Measurements from ENCODE around the gene CXCL14.

The CXCL14 gene

DNA sequence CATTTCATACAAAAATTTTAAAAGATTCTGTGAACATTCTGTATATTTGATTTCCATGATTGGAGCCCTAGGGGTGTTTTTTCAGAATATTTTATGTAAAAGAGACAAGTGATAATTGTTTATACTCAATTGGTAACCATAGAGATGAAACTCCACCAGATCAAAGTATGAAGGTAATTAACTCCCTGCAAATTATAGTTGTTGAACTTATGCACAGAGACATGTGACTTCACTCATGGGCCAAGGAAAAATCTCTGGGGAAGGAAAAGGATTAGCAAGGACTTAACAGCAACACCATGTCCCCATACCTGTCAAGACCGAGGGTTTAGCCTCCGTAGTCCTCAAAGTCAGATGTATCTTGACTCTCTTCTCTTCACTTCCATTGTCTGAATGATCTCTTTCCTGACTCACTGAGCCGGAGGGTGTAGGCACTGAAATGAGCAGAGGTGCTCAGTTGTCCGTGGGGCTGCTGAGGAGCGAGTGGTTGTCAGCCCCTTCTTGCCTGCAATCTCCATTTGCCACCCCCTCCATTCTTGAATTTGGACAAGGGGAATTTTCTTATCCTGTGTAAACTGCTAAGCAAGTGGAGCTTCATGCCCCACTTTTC is 17.5 kb upstream of the CXCL14 start:
- no peak for DNase-seq

DNA sequence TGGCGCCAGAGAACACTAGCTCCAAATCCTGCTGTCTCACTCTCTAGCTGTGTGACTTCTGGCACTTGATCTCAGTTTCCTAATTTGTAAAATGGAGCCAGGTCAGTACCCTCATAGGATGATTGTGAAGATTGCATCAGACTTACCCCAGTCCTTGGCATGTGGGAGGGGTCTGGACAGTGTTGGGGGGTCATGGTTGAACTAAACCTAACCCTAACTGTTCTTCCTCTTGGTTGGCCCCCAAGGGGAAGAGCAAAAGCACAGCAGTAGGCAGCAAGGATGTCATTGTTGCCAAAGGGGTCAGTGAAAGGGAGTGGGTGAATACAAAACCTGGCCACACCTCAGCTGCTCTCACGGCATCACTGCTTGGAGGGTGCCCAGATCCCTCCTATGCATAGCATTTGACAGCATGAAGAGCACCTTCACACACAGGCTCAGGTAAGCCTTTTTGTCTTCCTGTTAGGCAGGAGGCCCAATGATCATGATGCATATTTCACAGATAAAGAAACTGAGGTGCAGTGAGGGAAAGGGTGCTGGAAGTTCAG is 15.7 kb upstream of the CXCL14 start:
- DNase-seq, result no peak

DNA sequence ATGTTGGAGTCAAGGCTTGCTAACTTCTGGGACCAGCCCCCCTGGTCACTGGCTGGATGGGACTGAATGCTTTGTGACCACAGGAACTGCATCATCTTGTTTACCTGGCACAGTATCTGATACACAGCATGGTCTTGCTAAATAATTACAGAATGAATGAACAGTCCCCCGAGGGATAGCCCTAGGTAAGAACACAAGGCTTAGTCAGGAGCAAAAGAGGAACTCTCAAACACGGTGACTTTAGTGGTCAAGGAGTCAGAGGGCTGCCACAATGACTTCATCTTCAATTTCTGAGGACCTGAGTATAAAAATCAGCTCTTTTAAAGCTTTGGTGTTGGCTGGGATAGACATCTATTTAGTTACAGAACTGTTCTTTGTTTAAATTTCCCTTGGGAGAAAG is 15.1 kb upstream of the CXCL14 start:
- DNase-seq, result no peak

DNA sequence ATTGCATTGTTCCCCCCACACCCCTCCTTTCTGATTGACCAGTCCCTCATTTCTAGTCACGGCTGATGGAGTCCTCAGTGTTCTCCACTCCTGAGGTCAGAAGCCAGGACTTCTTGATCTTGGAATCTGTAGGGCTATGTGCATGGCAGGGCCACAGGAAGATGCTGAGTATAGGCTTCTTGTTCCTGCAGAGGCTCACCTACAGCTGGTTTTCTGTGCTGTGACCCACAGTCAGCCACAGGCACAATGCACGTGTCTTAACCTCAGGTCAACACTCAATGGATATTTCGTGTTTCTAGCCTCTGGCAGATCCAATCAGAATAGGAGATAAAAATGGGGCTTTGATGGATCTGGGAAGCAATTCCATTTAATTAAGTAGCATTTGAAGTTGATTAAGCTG is 14.3 kb upstream of the CXCL14 start:
- no peak for DNase-seq

DNA sequence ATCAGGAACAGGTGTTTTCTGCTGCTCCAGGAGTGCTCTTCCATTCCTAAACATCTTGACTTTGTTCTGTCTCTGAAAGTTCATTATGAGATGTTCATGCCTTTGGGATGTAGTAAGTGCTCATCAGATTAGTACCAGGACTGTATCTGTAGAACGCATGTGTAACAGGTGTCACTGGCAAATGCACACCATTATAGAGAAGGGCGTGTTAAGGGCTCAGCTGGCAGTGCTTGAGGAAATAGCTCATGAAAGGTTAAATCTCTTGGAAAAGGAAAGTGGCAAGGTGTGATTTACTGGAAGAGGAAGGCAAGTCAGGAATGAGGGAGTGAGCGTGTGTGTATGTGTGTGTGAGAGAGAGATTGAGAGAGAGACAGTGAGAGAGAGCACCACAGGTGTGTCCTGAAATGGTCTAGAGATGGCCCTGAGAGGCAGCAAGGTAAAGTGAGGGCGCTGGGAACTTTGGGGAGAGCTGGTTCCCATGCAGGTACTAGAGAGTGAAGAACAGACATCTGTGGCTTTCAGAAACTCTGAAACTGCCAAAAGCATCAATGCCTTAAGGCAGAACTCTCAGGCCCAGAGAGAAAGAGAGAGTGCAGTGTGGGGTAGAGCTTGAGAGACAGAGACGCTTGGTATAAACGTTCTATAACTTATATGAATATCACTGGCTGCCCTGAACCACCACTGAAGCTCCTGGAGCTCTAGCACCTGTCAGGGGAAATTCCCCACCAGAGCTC is 13.7 kb upstream of the CXCL14 start:
- no peak for DNase-seq

DNA sequence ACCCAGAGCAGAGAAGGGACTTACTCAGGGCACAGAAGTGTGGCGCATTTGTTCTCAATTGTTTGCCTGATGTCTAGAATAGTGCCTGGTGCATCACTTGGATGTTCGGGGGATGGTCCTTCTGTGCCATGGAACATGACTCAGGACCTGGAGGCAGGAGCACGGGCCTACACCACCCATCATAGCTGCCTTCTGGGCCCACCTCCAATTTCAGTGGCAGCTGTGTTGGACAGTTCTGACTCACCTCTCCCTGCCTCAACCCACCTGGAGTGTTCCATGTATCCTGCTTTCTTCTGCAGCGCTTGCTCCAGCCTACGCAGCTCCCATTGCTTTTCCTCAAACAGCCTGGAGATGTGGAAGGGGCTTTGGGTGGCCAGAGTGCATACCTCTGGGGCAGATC is 12.5 kb upstream of the CXCL14 start:
- DNase-seq, result no peak

DNA sequence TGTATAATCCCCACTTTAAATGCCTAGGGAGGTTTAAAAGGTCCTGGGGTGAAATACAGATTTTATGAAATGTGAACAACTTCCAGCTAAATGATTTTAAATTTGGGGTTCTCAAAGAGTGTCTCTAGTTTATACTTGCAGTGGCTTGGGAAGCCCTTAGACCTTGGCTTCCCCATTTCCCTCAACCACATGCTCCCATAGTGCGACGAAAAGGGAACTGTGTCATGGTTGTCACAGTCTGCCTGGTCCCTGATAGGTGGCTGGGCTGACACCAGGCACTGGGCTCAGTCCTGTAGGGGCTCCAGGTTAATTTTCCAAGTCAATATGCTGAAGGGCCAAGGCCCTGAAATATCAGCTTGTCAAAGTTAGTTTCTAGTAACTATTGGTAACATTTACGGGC is 10.4 kb upstream of the CXCL14 start:
- DNase-seq, result no peak

DNA sequence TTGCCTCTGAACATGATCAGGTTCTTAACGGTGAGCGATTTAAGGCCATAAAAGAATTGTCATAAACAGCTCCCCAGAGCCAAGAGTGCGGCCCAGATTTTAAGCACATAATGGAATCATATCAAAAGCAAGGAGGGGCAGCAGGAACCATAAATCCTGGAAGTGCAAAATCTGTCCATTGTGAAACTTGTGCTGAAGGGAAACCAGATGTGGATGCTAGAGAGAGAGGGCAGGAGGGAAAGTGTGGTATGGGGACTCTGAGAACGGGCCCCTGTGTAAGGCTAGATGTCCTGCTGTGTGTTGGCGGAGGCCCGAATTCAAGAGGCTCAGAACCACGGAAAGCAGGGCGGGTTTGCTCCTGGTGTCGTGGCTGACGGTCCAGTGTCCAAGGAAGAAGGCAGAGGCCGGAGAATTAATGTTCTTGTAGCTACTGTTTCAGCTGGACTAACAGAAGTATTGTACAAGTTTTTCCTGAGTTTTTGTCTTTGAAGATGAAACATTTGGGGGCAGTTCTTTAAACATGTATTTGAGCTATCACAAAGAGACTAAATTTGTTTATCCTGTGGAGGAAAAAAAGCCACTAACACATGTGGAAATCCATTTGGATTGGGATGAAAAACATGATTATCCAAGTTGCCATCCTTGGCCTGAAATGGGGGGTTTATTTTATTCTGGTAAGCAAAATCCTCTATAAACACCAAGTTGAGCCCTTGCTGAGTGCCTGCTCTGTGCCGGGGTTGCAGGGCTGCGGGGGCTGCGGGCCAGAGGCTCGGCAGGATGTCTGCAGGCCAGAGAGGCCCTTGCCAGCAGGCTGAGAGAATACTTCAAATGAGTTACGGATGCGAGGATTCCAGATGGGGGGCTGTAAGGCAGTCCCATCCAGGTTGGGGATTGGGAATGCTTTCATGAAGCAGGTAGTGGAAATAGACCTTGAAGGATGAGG is 9.2 kb upstream of the CXCL14 start:
- no peak for DNase-seq

DNA sequence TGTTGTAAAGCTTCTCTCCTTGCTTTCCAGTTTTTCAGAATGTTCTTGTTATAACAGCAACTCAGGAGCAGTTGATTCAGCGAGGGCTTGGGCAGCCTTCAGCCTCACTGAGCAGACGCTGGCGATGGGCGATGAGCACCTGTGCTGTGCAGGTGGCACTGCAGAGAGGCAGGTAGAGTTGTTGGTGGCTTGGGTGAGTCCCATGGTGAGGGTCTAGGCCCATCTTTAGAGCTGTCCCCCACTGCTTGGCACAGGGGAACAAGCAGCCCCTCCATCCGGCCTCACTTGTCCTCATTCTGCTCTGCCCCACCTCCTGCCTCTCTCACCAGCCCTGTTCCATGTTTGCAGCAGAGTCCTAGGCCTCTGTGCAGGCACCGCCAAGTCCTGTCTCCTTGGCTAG is 6.1 kb upstream of the CXCL14 start:
- DNase-seq, result no peak

DNA sequence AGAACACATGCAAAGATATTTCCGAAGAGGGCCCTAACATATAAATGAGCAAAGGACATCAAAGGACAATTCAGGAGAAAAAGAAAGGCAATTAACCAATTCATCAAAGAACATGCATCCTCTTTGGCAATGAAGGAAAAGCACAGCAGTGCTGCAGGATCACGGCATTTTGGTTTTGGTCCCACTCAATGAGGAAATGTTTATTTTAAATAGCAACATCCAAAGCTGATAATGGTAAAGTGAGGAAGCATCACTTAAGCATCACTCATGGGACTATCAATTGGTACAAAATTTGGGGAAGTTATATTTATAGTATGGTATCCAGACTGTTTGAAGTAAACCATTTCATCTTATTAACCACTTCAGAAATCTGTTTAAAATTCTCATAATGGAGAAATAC is 5.5 kb upstream of the CXCL14 start:
- no peak for DNase-seq

DNA sequence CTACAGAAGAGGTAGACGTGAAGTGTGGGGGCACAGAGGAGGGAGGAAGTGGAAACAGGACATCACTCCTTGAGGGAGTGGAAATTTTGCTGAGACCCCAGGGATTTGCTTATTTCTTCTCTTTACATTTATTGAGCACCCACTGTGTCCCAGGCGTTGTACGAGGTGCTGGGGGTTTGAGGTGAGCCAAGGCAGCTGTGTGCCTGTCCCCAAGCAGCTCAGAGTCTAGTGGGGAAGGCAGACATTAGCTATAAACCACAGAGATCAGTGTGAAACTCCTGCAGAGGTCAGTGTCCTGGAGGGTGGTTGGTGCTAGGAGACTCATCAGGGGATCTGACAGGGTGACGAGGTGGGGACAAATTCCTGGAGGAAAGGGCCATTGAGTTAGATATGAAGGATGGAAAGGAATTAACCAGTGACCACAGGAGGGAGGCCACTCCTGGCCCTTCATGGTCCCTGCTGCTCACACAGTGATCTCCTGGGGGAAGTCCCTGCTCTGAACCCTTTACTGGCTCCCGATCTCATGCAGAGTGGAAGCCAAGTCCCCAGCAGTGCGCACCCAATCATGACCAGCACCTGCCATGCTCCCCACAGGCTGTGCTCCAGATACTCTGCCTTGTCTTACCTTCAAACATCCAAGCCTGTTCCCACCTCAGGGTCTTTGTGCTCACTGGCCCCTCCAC is 3.4 kb upstream of the CXCL14 start:
- DNase-seq, result no peak

DNA sequence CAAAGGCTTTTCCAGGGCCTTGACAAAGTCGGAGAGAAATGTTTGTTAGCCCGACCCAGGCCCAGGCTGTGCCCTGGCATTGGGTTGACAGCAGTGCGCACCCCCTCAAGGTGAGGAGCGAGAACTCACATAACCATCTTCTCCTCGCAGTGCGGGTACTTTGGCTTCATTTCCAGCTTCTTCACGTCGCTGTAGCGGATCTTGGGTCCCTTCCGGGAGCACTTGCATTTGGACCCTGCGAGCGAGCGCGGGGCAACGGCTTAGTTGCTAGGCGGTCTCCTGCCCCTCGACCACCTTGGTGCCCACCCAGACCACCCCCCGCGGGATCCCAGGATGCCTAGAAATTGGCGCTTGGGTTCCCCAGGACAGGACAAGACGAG is 496 bp downstream of the CXCL14 start:
- no peak for DNase-seq

DNA sequence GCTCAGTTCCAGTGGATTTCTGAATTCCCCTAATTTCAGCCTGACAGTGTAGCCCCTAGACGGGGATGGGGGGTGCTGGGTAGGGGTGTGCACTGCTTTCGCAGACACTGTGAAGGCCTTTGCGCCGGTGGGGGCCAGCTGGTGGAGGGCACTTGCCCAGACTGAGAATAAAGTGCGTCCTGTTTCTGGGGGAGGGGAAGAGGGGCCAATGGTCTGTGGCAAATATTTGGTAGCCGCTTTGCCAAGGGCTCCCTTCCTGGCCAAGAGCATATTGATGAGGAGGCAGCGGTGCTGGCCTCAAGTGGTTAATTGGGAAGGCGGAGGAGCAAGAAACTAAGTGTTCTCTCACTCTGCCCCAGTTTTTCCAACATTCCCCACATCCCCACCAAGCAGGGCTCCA is 1.4 kb downstream of the CXCL14 start:
- no peak for DNase-seq

DNA sequence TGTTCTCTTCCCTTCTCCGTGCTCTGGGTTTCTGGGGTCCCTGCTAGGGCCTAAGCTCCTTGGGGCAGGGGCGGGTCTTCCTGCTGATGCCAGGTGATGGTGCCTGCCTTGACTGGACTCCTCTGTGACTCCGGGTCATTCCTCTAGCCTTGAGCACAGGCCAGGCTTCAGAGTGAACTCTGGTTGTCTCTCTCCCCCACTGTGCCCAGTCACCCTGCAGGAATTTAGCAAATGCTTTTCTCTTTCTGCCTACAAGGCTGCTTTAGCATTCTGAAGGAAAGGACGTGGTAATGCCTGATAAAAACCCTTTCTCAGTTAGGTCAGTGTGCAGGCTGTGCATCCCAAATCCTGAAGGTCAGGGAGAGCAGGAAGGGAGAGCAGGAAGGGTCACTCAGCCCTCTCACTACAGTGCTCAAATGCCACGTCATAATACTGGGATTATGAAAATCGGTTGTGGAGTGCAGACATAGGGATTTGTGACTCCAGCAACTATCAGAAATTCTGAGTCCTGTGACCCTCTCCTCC is 2.7 kb downstream of the CXCL14 start:
- DNase-seq, result no peak

DNA sequence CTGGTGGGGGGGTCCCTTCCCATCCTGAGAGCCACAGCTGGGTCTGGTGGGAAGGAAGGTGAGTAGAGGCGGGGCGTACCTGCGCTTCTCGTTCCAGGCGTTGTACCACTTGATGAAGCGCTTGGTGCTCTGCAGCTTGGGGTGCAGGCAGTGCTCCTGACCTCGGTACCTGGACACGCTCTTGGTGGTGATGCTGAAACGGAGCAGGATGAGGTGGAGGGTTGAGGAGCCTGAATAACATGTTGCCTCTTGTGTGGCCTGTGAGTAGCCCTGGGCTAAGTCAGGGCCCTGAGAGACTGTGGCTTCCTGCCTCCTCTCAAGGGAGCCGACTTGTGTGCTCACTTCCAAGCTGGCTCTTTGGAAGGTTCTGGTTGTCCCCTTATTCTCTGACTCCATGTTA is 4.3 kb downstream of the CXCL14 start:
- DNase-seq, result no peak

DNA sequence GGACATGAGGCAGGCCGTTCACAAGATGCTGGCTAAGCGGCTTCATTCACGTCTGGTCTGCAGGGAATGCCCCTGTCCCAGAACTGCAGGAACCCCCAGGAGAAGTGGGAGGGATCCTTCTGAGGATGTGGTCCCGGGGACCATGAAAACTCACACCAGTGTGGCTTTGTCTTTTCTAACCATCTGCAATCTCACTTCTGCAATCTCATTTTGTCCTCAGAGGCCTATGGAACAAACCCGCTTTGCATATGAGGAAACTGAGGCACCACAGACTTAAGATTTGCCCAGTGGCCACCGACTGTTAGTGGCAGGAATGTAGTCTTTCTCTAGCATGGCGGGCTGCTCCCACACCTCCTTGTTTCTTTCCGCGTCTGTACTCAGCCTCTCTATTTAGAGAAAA is 6.9 kb downstream of the CXCL14 start:
- no peak for DNase-seq

DNA sequence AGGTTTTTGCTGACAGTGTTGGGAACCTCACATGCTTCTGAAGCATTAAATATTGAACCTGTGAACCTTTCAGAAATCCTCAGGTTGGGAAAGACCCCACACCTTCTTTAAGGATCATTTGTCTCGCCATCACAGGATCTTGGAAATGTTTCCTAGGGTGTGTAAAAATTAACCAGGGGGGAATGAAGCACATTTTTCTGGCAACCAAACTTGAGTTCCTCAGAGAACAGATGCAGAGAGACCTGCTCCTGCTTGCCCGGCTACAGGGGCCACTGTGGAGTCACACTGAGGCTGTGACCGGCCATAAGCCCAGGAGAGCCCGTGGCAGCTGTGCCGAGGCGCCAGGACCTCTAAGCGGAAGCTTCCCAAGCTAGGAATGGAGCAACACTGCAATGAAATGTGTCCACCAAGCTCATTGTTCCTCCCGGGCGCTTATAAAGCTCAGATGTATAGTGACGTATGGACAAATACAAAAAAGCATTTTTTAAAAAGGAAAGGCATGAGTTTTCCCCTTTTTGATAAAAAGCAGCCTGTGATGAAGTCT is 7.7 kb downstream of the CXCL14 start:
- DNase-seq, result no peak

DNA sequence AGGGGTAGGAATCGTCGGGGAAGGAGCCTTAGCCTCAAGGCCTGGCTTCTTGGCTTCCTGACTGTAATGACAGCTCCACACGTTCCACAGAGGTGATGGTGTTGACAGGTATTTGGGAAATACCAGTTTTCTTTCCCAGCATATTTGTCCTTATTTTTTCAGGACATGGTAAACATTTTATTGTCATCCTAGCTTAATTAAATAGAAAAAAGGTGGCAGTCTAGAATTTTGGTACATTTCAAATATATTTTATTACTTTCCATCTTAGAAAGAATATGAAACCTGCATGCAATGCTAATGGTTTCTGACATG is 8.4 kb downstream of the CXCL14 start:
- DNase-seq, result no peak

DNA sequence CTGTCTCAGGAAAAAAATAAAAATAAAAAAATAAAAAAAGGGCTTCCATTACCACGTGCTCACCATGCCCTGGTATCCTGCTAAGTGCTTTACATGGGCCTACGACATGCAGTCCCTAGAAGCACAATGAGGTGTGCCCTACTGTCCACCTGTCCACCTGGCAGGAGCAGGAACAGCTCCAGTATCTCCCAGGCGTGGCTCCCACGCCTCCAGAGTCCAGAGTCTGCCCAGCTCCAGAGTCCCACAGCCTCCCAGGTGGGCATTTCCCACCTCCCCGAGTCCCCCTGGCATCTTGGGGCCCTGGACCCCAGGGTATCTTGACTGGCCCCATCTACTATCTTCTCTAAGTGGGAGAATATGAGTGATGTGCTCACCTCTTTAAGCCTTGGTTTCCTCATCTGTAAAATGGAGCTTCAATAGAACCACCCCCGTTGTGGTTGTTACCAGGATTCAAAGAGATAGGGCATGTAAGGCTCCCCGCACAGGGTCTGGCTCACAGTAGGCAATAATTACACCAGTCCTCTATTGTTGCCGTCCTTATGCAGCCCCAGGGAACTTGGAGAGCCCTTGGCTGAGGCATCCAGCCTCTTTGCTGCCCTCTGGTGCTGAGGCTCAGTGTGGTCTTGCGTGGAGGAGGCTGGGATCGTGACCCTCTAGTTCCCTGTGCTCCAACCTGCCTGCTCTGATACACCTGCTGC is 8.9 kb downstream of the CXCL14 start:
- DNase-seq, result no peak

DNA sequence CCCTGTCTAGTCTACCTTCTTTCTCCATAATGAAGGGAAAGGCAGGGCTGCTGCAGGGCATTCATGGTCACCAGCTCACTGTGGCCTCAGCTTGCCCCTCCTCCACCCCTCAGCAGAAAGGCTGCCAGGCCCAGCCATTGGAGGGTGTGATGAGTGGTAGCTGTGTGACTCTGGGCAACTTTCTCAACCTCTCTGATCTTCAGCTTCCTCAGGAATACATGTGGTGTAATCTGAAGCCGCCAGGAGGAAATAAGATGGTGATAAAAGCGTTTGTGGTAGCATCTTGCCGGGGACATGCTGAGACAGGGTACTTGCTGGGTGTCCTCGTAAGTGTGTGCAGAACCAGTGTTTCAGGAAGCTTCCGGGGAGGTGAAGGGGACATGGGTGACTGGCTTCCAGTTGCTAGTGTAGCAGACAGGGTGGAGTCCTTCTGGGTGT is 9.8 kb downstream of the CXCL14 start:
- DNase-seq, result no peak

DNA sequence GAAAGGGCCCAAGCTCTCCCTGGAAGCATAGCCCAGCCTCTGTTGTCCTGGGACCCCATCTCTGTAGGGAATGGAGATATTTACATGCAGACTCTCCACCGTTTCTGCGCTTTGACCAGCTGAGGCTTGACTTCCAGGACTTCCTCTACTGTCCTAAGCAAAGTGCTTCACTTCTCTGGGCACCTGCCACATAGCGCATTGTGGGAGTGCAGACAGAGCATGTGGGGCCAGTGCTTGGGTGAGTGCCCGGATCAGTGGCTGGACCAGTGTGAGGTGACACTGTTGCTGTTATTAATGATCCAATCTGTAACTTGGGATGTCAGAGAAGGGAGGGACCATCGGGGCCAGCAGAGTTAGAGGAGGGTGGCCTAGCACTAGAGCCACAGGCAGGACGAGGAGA is 10.5 kb downstream of the CXCL14 start:
- no peak for DNase-seq

DNA sequence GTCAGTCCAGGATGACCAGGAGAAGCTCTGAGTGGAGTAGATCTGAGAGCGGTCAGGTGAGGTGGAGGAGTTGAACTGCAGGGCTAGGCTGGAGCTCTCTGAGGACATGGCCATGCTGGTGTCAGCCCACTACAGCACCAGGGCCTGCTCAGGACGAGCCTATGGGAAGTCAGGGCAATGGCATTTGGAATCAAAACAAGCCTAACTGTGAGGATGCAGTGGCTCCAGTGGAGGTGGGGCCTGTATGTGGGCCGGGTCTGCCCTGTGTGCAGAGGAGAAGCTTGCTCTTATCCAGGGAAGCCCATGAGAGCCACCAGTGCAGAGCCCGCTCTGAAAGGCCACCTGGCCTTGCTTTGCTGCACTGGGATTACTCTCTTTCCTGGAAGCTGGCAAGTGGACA is 11.1 kb downstream of the CXCL14 start:
- DNase-seq, result no peak
